ENCODE results near the gene LSS.

Gene LSS

GRCh38 chr21:46217511-46218196 is 10.9 kb downstream of the LSS start:
- DNase-seq = no peak

DNA sequence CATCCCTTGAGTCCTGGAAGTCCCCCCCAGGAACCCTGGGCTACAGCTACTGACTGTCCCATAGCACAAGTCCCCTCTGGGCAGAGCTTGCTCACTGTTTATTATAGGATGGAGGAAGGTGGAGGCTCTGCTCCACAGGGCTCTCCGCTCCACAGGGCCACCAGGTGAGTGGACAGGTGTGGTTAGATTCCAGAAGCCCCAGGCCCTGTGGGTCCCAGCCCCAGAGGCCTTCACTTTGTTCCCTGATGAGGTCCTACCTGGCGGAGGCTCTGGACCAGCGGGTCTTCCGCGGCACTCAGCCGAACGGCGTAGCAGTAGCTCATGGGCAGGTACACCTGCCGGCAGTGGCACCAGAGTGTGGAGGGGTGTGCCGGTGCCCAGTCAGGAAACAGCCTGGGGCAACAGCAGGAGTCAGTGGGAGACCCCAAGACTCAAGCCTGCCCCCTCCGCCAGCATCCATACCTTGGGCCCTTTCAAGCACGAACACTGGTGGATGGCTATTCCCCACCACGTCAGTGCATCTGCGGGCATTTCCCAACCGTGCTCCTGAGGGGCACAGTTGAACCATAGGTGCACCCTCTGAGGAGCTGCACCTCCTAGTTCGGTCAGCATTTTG is 12.3 kb downstream of the LSS start:
- no peak for DNase-seq

DNA sequence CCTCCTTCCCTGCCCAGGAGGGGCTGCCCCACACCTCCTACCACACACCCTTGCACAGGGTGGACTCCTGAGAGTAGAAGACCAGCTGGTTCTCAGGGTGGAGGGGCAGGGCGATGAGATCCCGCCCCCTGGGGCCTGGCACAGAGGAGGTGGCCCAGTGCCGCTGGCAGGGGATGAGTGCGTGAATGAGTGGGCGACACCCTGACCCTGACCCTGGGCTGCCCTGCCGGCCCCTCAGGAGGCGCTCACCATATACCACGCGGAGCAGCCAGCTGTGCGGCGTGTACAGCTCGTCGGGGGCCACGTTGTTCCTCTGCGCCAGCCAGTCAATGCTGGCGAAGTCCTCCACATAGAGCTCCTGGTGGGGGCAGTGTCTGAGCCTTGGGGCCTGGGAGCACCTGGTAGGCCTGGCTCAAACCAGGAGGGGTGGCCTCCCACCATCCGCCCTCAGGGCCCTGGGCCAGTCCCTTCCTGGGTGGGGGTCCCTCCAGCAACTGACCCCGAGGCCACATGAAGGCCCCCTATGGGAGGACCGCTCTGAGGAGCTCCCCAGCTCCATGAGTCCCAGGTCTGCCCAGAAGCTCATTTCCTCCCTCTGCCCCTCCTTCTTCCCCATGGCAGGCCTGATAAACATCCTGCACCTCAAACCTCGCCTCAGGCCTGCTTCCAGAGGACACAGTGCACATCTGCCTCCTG is 13.0 kb downstream of the LSS start:
- DNase-seq = no peak

GRCh38 chr21:46214478-46215340 is 13.9 kb downstream of the LSS start:
- DNase-seq = no peak

GRCh38 chr21:46213620-46214286 is 14.8 kb downstream of the LSS start:
- no peak for DNase-seq

- no peak for DNase-seq
Measured at GRCh38 chr21:46212721-46213484, 15.7 kb downstream of the LSS start.

GRCh38 chr21:46211786-46212720 is 16.5 kb downstream of the LSS start:
- no peak for DNase-seq

DNA sequence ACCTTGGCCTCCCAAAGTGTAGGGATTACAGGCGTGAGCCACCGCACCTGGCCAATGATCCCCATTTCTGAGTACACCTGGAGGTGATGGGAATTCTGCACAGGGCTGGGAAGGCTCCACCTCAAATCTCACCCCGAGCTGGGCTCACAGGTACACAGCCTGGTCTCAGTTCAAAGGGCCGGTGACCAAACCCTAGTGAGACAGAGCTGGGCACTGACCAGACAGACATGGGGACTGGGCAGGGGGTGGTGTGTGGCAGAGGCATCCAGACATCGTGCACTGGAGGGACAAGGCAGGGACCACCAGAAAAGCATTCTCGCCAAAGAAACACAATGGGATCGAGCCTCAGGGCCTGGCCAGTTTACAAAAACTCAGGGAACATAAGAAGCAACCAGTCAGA is 17.2 kb downstream of the LSS start:
- no peak for DNase-seq

GRCh38 chr21:46210378-46211136 is 18.0 kb downstream of the LSS start:
- no peak for DNase-seq

DNA sequence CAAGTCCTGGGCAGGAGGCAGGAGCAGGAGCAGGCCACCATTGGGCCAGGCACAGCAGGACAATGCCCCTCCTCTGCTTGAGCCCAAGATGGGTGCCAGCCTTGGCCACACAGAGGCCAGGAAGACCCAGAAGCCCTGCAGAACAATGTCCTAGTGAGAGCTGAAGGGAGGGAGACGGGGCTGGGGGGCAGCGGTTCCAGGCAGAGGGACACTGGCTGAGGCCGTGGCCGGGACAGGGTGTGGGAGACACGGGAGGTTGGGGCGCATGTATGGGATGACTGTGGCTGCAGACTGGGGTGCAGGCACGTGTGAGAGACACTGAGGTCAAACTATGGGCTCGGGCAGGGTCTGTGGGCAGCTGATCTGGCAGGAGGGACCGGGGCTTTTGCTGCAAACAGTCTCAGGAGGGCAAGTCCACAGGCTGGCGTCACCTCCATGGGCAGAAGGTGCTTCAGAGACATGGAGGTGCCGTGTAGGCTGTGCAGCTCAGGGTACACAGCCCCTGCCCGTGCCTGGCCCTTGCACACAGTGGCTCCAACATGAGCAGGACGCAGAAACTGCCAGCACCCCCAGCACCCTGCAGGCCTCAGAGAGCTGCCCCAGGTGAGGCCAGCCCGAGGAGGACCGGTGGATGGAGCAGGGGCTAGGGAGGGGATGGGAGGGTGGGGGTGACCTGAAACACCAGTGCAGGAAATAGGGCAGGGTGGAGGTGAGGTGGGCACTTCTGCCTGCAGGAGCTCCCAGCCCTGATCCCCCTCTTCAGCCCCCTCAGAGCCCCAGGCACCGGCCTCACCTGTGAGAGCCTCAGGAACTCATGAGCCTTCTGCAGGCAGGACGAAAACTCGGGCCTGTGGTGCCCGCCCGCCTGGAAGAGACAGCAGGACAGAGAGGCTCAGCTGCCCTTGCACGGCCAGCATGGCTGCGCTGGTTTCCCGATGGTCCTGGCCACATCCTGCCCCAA is 19.5 kb downstream of the LSS start:
- no peak for DNase-seq

DNA sequence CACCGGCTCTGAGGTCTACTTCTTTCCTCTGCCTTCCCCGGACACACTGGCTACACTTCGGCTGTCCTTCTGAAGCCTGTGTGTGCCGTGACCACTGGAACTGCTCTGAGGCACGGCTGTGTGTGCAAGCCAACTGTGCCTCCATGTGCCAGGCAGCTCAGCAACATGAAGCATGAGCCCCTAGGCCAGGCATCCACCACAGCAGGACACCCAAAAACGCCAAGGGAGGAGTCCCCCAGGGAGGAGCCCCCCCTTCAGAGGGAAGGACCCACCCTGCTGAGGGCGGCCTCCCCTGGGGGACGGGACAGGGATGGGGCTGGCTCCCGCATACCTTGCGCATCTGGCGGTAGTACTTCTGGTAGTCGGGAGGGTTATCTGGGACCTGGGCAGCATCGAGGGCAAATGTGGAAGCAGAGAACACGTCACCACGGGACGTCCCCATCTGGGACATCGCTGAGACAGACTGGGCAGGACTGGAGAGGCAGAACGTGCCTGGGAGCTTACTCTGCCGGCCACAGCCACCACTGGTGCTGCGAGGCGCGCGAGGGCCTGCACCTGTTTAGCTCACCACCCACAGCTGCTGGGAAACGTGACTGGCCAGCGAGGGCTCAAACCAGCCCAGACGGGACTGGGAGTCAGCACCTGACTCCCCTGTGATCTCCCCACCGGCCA is 20.5 kb downstream of the LSS start:
- DNase-seq = no peak

GRCh38 chr21:46207006-46207919 is 21.3 kb downstream of the LSS start:
- DNase-seq = no peak

GRCh38 chr21:46206163-46207005 is 22.2 kb downstream of the LSS start:
- DNase-seq = no peak

DNA sequence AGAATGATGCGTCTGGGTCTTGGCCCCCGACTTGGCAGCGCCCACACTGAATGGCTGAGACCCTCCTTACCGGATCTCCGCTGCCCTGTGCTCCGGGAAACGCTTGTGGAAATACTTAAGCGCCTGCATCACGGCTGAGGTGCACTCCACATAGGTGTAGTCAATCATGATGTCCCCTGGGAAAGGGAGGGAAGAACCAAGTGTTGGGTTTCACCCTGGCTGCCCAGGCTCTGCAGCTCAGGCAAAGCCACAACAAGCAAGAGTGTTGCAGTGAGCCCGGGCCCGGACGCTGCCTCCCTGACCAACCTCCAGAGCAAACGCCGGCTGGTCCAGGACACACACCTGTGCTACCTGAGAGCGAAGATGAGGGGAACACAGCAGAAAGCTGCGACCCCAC is 22.8 kb downstream of the LSS start:
- no peak for DNase-seq

DNA sequence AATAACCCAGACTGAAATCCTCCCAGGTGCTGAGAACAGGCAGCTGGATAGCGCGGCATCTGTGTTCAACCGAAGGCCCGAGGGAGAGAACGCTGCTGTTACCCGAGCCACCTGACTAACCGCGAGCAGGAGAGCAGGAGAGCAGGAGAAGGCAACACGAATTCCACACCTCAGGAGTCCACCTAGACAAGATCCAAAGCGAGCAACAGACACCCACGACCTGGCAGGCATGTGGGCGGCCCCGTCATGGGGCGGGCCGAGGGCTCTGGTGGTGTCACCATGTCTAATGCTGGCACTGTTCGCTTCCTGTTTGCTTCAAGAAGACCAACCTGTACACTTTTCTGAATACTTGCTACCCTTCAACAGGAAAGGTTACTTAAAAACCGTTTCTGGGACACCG is 23.4 kb downstream of the LSS start:
- DNase-seq = no peak

- DNase-seq = no peak
Measured at GRCh38 chr21:46203203-46203600, 25.4 kb downstream of the LSS start.
